OCI-LY3 (cell line): ENCODE measurements around the gene RNF183.

ENCODE experiments used
- EZH2phosphoT487 ChIP-seq: fragments of 200-600 bp; shearing (Covaris generic); IDR thresholded peaks from 2 replicates; pipeline ENCODE4 v1.6.1; 2018; ENCODE audit warnings: antibody characterized with exemption, mixed run types, low read depth
- TF ChIP-seq, protein P1 (sequence below): fragments of 200-600, 300-600 bp; sonication (generic); IDR thresholded peaks from 2 replicates; pipeline ENCODE4 v1.5.1; 2014; ENCODE audit warnings: antibody characterized with exemption, low read length, low read depth

DNA sequence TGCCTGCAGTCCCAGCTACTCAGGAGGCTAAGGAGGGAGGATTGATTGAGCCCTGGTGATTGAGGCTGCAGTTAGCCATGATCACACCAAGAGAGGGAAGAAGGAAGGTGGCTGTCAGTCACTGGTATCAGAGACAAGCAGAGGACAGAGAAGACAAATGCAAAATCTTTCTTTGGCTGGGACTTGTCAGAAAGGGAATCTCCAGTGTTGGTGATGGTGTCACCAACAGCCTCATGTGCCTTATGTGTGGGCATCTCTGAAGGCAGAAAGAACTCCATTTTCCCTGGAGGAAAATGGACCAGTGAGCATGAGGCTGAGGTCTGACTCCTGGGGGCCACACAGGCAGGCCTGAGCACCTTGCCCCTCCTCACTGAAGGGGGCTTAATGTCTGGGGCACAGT, 12.1 kb upstream of the RNF183 start:
- TF ChIP-seq, protein P1, sequence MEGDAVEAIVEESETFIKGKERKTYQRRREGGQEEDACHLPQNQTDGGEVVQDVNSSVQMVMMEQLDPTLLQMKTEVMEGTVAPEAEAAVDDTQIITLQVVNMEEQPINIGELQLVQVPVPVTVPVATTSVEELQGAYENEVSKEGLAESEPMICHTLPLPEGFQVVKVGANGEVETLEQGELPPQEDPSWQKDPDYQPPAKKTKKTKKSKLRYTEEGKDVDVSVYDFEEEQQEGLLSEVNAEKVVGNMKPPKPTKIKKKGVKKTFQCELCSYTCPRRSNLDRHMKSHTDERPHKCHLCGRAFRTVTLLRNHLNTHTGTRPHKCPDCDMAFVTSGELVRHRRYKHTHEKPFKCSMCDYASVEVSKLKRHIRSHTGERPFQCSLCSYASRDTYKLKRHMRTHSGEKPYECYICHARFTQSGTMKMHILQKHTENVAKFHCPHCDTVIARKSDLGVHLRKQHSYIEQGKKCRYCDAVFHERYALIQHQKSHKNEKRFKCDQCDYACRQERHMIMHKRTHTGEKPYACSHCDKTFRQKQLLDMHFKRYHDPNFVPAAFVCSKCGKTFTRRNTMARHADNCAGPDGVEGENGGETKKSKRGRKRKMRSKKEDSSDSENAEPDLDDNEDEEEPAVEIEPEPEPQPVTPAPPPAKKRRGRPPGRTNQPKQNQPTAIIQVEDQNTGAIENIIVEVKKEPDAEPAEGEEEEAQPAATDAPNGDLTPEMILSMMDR, result no peak
- no peak for TF ChIP-seq EZH2phosphoT487
